ENCODE results near the gene SCUBE2.
"Not testable (repeated sequence)": the region's sequence is repeated elsewhere in the genome, so short reads cannot be mapped to it uniquely, and the experiment has no call there.

SCUBE2 gene

GRCh38 chr11:9039863-9040262, 51.5 kb downstream of the SCUBE2 start:
- DNase-seq = no peak

- no peak for DNase-seq
These were observed 52.2 kb downstream of the SCUBE2 start for GRCh38 chr11:9039198-9039597.

- no peak for DNase-seq
These were observed 52.9 kb downstream of the SCUBE2 start for GRCh38 chr11:9038541-9038940.

- DNase-seq = no peak
These were observed 53.4 kb downstream of the SCUBE2 start for GRCh38 chr11:9037963-9038362.

GRCh38 chr11:9037046-9037780, 54.2 kb downstream of the SCUBE2 start:
- DNase-seq = no peak

- DNase-seq = no peak
These were observed 60.8 kb downstream of the SCUBE2 start for GRCh38 chr11:9030601-9031000.

- no peak for DNase-seq
These were observed 62.0 kb downstream of the SCUBE2 start for GRCh38 chr11:9029422-9029821.

- no peak for DNase-seq
These were observed 62.8 kb downstream of the SCUBE2 start for GRCh38 chr11:9028581-9028980.

GRCh38 chr11:9025101-9025850, 66.1 kb downstream of the SCUBE2 start:
- DNase-seq = no peak

GRCh38 chr11:9022961-9023680, 68.3 kb downstream of the SCUBE2 start:
- no peak for DNase-seq

GRCh38 chr11:9020916-9021315, 70.5 kb downstream of the SCUBE2 start:
- no peak for DNase-seq

- no peak for DNase-seq
These were observed 71.5 kb downstream of the SCUBE2 start for GRCh38 chr11:9019861-9020260.

GRCh38 chr11:9017773-9018172, 73.6 kb downstream of the SCUBE2 start:
- DNase-seq = peak; percentile 51 to 54

GRCh38 chr11:9016916-9017642, 74.3 kb downstream of the SCUBE2 start:
- no peak for DNase-seq

GRCh38 chr11:9015677-9016076, 75.7 kb downstream of the SCUBE2 start:
- peak; percentile 58 to 61 for DNase-seq

GRCh38 chr11:9014826-9015225, 76.6 kb downstream of the SCUBE2 start:
- no peak for DNase-seq

- DNase-seq = no peak
These were observed 78.0 kb downstream of the SCUBE2 start for GRCh38 chr11:9013373-9013772.

GRCh38 chr11:9009538-9009937, 81.9 kb downstream of the SCUBE2 start:
- not testable (repeated sequence) for DNase-seq

- DNase-seq = no peak
These were observed 82.7 kb downstream of the SCUBE2 start for GRCh38 chr11:9008661-9009060.

GRCh38 chr11:9008011-9008550, 83.3 kb downstream of the SCUBE2 start:
- no peak for DNase-seq

- no peak for DNase-seq
These were observed 86.3 kb downstream of the SCUBE2 start for GRCh38 chr11:9005087-9005486.

GRCh38 chr11:9004183-9004926, 87.0 kb downstream of the SCUBE2 start:
- no peak for DNase-seq

All from AML-193 (cell line).